ENCODE measurements around the gene CACNA2D1.
"Not testable (repeated sequence)": the region's sequence is repeated elsewhere in the genome, so short reads cannot be mapped to it uniquely, and the experiment has no call there.

Gene CACNA2D1

GRCh38 chr7:82389876-82390275 is 53.7 kb downstream of the CACNA2D1 start:
- no peak for DNase-seq

- DNase-seq: no peak
These were observed 55.4 kb downstream of the CACNA2D1 start for GRCh38 chr7:82388138-82388537.

GRCh38 chr7:82386571-82386970 is 57.0 kb downstream of the CACNA2D1 start:
- not testable (repeated sequence) for DNase-seq

GRCh38 chr7:82384779-82385178 is 58.8 kb downstream of the CACNA2D1 start:
- DNase-seq: no peak

- no peak for DNase-seq
These were observed 59.5 kb downstream of the CACNA2D1 start for GRCh38 chr7:82384051-82384464.

- DNase-seq: no peak
These were observed 61.3 kb downstream of the CACNA2D1 start for GRCh38 chr7:82382276-82382675.

GRCh38 chr7:82376739-82377138 is 66.8 kb downstream of the CACNA2D1 start:
- DNase-seq: no peak

GRCh38 chr7:82375713-82376112 is 67.9 kb downstream of the CACNA2D1 start:
- no peak for DNase-seq

GRCh38 chr7:82375129-82375528 is 68.4 kb downstream of the CACNA2D1 start:
- DNase-seq: no peak

- DNase-seq: peak in 1 of 2 experiments; percentile 14
These were observed 69.5 kb downstream of the CACNA2D1 start for GRCh38 chr7:82373926-82374635.

- DNase-seq: peak in 1 of 2 experiments; percentile 3
These were observed 78.9 kb downstream of the CACNA2D1 start for GRCh38 chr7:82364671-82365070.

- DNase-seq: no peak
These were observed 79.5 kb downstream of the CACNA2D1 start for GRCh38 chr7:82364048-82364447.

- no peak for DNase-seq
These were observed 81.4 kb downstream of the CACNA2D1 start for GRCh38 chr7:82362129-82362706.

- peak in 1 of 2 experiments; percentile 2 for DNase-seq
These were observed 82.8 kb downstream of the CACNA2D1 start for GRCh38 chr7:82360591-82361368.

- DNase-seq: peak in 1 of 2 experiments; percentile 47
These were observed 84.2 kb downstream of the CACNA2D1 start for GRCh38 chr7:82359426-82359825.

GRCh38 chr7:82358923-82359322 is 84.7 kb downstream of the CACNA2D1 start:
- DNase-seq: no peak

- no peak for DNase-seq
These were observed 85.5 kb downstream of the CACNA2D1 start for GRCh38 chr7:82358009-82358578.

- DNase-seq: peak in 1 of 2 experiments; percentile 14
These were observed 95.3 kb downstream of the CACNA2D1 start for GRCh38 chr7:82348251-82348650.

- no peak for DNase-seq
These were observed 95.8 kb downstream of the CACNA2D1 start for GRCh38 chr7:82347808-82348207.

- DNase-seq: no peak
These were observed 97.7 kb downstream of the CACNA2D1 start for GRCh38 chr7:82345886-82346285.

GRCh38 chr7:82343716-82344115 is 99.9 kb downstream of the CACNA2D1 start:
- DNase-seq: no peak

- DNase-seq: no peak
These were observed 103.6 kb downstream of the CACNA2D1 start for GRCh38 chr7:82339958-82340357.

- peak; percentile 87 to 98 for DNase-seq
These were observed 107.7 kb downstream of the CACNA2D1 start for GRCh38 chr7:82335927-82336326.
